Activated naive CD8-positive, alpha-beta T cell (primary cell): ENCODE results near the gene NAIP.
"Not testable (repeated sequence)": the region's sequence is repeated elsewhere in the genome, so short reads cannot be mapped to it uniquely, and the experiment has no call there.

Experiments
- H3K27ac Mint-ChIP-seq: one replicate; pipeline ENCODE4 v1.8.0; 2021; ENCODE audit warnings: mixed read lengths
- H3K27me3 Mint-ChIP-seq: one replicate; pipeline ENCODE4 v1.8.0; 2021; ENCODE audit warnings: mixed read lengths
- H3K36me3 Mint-ChIP-seq: one replicate; pipeline ENCODE4 v1.8.0; 2021; ENCODE audit warnings: mixed read lengths
- H3K4me1 Mint-ChIP-seq: one replicate; pipeline ENCODE4 v1.8.0; 2021; ENCODE audit warnings: low read depth, mixed read lengths
- H3K4me3 Mint-ChIP-seq: one replicate; pipeline ENCODE4 v1.8.0; 2021; ENCODE audit warnings: mild to moderate bottlenecking, mixed read lengths
- H3K9me3 Mint-ChIP-seq: one replicate; pipeline ENCODE4 v1.8.0; 2021; ENCODE audit warnings: low read depth, mixed read lengths

Gene NAIP

DNA sequence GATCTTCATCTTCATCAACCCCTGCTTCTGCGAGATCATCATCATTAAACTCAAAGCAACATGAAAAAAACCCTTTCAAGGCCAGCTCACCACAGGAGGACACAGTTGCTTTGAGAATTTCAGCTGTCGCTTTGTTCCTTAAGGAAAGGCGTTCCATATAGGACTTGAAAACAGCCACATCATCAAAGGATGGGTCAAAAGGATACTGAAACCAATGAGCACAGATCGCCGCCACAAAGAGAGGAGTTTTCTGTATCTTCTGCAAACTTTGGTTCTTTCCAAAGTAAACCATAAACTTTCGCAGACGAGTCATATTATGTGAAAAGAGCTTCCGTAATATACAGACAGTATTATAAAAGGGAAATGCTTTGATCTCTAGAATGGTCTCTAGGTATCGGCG, 40.3 kb downstream of the NAIP start:
- H3K36me3 Mint-ChIP-seq, H3K4me1 Mint-ChIP-seq, H3K4me3 Mint-ChIP-seq, H3K27me3 Mint-ChIP-seq, H3K27ac Mint-ChIP-seq, H3K9me3 Mint-ChIP-seq: not testable (repeated sequence)

DNA sequence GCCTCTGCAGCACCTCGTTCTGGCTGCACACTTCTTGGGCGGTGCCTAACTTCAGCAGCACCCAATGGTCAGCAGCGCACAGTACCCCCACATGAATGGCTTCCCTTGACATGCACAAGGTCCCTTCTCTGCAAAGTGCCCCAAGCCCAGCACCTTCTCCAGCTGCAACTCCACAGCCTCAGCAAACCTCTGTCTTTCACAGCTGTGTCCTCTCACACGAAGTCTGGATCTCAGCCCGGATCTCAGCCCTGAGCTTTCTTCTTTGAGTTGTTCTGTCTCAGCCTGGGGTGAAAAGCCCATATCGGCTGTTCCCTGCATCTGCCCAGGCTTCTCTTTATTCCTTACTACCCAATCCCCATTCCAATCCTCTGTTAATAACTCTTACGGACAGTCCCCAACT, 57.9 kb downstream of the NAIP start:
- H3K36me3 Mint-ChIP-seq, H3K27ac Mint-ChIP-seq, H3K27me3 Mint-ChIP-seq, H3K4me3 Mint-ChIP-seq, H3K9me3 Mint-ChIP-seq, H3K4me1 Mint-ChIP-seq: not testable (repeated sequence)

DNA sequence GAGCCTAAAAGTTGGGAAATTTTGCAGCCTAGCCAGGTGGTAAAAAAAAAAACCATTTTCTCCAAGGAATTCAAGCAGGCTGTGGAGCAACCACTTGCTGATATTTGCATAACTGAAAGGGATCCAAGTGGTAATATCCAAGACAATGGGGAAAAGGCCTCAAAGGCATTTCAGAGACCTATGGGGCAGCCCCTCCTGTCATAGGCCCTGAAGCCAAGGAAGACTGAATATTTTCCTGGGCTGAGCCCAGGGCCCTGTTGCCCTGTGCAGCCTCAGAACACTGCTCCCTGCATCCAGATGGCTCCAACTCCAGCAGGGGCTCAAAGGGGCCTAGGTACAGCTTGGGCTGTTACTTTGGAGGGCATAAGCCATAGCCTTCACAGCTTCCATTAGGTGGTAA, 60.6 kb downstream of the NAIP start:
- not testable (repeated sequence) for H3K27me3 Mint-ChIP-seq, H3K4me3 Mint-ChIP-seq, H3K36me3 Mint-ChIP-seq, H3K27ac Mint-ChIP-seq, H3K9me3 Mint-ChIP-seq, H3K4me1 Mint-ChIP-seq

DNA sequence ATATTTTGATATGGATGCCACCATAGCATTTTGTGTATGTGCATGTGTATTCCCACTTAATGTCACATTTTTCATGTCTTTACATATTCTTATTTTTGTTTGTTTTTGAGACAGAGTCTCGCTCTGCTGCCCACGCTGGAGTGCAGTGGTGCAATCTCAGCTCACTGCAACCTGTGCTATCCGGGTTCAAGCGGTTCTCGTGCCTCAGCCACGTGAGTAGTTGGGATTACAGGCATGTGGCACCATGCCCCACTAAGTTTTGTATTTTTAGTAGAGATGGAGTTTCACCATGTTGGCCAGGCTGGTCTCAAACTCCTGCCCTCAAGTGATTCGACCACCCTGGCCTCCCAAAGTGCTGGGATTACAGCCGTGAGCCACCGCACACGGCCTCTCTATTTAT, 72.1 kb downstream of the NAIP start:
- not testable (repeated sequence) for H3K27me3 Mint-ChIP-seq, H3K9me3 Mint-ChIP-seq, H3K4me1 Mint-ChIP-seq, H3K36me3 Mint-ChIP-seq, H3K27ac Mint-ChIP-seq, H3K4me3 Mint-ChIP-seq

DNA sequence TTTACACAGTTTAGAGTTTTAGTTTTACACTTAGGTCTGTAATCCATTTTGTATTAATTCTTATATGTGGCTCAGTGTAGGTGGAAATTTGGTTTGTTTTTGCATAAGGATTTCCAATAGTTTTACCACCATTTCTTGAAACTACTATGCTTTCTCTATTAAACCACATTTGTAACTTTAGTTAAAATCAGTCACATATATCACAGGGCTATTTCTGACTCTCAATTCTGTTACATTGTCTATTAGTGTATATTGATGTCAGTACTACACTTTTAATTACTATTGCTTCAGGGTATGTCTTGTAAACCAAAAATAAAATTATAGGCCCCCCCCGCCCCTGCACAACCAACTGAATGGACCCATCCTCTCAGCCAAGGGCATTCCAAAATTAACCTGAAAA, 92.6 kb downstream of the NAIP start:
- H3K36me3 Mint-ChIP-seq, H3K9me3 Mint-ChIP-seq, H3K27me3 Mint-ChIP-seq, H3K4me1 Mint-ChIP-seq, H3K27ac Mint-ChIP-seq, H3K4me3 Mint-ChIP-seq: not testable (repeated sequence)

DNA sequence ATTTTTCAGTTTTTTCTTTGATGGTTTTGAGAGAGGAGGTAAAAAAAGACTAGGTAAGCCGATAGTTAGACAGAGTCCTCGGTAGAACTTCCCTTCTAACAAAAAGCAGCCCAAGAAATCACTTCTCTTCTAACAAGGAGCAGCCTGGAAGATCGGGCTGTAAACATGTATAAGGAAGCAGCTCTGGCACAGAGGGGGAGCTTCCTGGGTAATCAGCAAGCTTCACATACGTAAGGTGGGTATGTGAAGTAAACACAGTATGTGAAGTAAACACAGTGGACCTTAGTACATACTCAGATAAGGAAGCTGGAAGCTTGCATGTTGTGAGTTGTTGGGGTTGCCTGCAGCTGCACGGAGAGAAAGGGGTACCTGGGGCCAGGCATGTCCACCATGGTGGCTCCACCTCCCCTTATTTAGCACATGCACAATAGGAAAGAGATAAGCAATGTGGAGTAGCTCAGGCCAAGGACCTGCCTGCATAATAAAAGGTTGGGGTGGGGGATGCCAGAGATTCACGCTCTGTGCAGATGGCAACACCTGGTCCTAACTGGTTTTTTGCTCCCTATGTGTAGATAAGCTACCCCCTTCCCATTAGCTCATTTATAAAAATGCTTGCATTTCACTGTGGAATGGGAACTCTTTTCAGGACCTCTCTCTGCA, 93.3 kb downstream of the NAIP start:
- H3K4me3 Mint-ChIP-seq, H3K9me3 Mint-ChIP-seq, H3K27ac Mint-ChIP-seq: not testable (repeated sequence)

DNA sequence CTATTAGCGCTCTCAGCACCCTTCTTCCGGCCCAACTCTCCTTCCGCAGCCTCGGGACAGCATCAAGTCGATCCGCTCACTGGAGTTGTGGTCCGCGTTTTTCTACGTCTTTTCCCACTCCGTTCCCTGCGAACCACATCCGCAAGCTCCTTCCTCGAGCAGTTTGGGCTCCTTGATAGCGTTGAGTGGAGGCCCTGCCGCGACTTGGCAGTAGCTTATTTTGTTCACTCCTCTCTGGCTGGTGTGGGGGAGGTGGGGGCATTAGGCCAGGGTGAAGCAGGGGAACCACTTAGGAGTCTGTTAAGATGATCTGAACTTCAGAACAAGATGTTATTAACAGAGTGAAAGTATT, 100.0 kb downstream of the NAIP start:
- not testable (repeated sequence) for H3K27me3 Mint-ChIP-seq, H3K36me3 Mint-ChIP-seq, H3K4me1 Mint-ChIP-seq, H3K27ac Mint-ChIP-seq, H3K9me3 Mint-ChIP-seq, H3K4me3 Mint-ChIP-seq

More for the DNA sequence above, 93.3 kb downstream of the NAIP start:
- not testable (repeated sequence) for H3K4me1 Mint-ChIP-seq, H3K27me3 Mint-ChIP-seq, H3K36me3 Mint-ChIP-seq
